HEK293T (cell line): ENCODE data around the gene BTBD9.

Experiments
- CTCF ChIA-PET: fragments of 350-600 bp; formaldehyde crosslinking; extraction: SDS; loops from one replicate; lab custom pipeline; 2021; ENCODE audit warnings: antibody characterized with exemption, inconsistent platforms; lab: Yijun Ruan, JAX
- POLR2A ChIA-PET: fragments of 350-600 bp; formaldehyde crosslinking; extraction: SDS; loops from one replicate; lab custom pipeline; 2020; ENCODE audit warnings: antibody characterized with exemption, inconsistent platforms; lab: Yijun Ruan, JAX
- DNase-seq: peaks from one replicate; pipeline ENCODE4 v3.0.0; 2012; ENCODE audit warnings: mixed read lengths; ENCODE audit errors: extremely low spot score
- ARNT ChIP-seq: fragments of 450-650 bp; IDR thresholded peaks from 2 replicates; pipeline ENCODE4 v1.6.1; 2017; ENCODE audit warnings: mild to moderate bottlenecking
- BHLHE40 ChIP-seq: fragments of 450-650 bp; IDR thresholded peaks from 2 replicates; pipeline ENCODE4 v1.6.1; 2016; ENCODE audit warnings: mild to moderate bottlenecking, moderate library complexity, borderline replicate concordance
- CTBP1 ChIP-seq: fragments of 450-650 bp; IDR thresholded peaks from 2 replicates; pipeline ENCODE4 v1.6.1; 2016; ENCODE audit warnings: borderline replicate concordance
- ELF4 ChIP-seq: fragments of 450-650 bp; IDR thresholded peaks from 2 replicates; pipeline ENCODE4 v1.6.1; 2017; ENCODE audit warnings: antibody characterized with exemption
- FOXA1 ChIP-seq: fragments of 450-650 bp; IDR thresholded peaks from 2 replicates; pipeline ENCODE4 v1.6.1; 2016; ENCODE audit warnings: mild to moderate bottlenecking
- FOXK2 ChIP-seq: fragments of 450-650 bp; IDR thresholded peaks from 2 replicates; pipeline ENCODE4 v1.6.1; 2016; ENCODE audit warnings: mild to moderate bottlenecking
- FOXM1 ChIP-seq: fragments of 450-650 bp; IDR thresholded peaks from 2 replicates; pipeline ENCODE4 v1.6.1; 2017; ENCODE audit warnings: mild to moderate bottlenecking, borderline replicate concordance
- HDGF ChIP-seq: fragments of 450-650 bp; IDR thresholded peaks from 2 replicates; pipeline ENCODE4 v1.6.1; 2017; ENCODE audit warnings: antibody characterized with exemption, borderline replicate concordance
- L3MBTL2 ChIP-seq: fragments of 450-650 bp; conservative IDR thresholded peaks from 2 replicates; pipeline ENCODE4 v1.6.1; 2016; ENCODE audit warnings: mild to moderate bottlenecking
- LEF1 ChIP-seq: fragments of 450-650 bp; IDR thresholded peaks from 2 replicates; pipeline ENCODE4 v1.6.1; 2017; ENCODE audit warnings: mild to moderate bottlenecking, borderline replicate concordance
- NFRKB ChIP-seq: fragments of 450-650 bp; IDR thresholded peaks from 2 replicates; pipeline ENCODE4 v1.6.1; 2016; ENCODE audit warnings: mild to moderate bottlenecking, moderate library complexity
- PKNOX1 ChIP-seq: fragments of 450-650 bp; IDR thresholded peaks from 2 replicates; pipeline ENCODE4 v1.6.1; 2016
- SP1 ChIP-seq: fragments of 450-650 bp; IDR thresholded peaks from 2 replicates; pipeline ENCODE4 v1.6.1; 2017
- SUZ12 ChIP-seq: fragments of 450-650 bp; IDR thresholded peaks from 2 replicates; pipeline ENCODE4 v1.6.1; 2016; ENCODE audit warnings: mild to moderate bottlenecking
- TARDBP ChIP-seq: fragments of 450-650 bp; IDR thresholded peaks from 2 replicates; pipeline ENCODE4 v1.6.1; 2016
- ZNF384 ChIP-seq: fragments of 450-650 bp; IDR thresholded peaks from 2 replicates; pipeline ENCODE4 v1.6.1; 2016

BTBD9 gene

GRCh38 chr6:38476141-38476540 lies 163.6 kb downstream of the BTBD9 start:
- CTCF ChIA-PET: no interaction called here

GRCh38 chr6:38470548-38470947 lies 169.2 kb downstream of the BTBD9 start:
- no peak for DNase-seq
- TF ChIP-seq FOXM1 (no peak), ARNT (no peak), SUZ12 (no peak), TARDBP (no peak), SP1 (no peak)
- POLR2A ChIA-PET: no interaction called here

More at GRCh38 chr6:38476141-38476540, 163.6 kb downstream of the BTBD9 start:
- DNase-seq: no peak
- TF ChIP-seq HDGF: no peak
- TF ChIP-seq SUZ12: no peak
- no peak for TF ChIP-seq FOXA1
- TF ChIP-seq SP1: no peak
- no peak for TF ChIP-seq FOXM1
- TF ChIP-seq ARNT: no peak
- no peak for TF ChIP-seq FOXK2
- no peak for TF ChIP-seq LEF1
- TF ChIP-seq L3MBTL2: no peak
- TF ChIP-seq CTBP1: no peak
- no peak for TF ChIP-seq NFRKB
- no peak for TF ChIP-seq ZNF384
- TF ChIP-seq TARDBP: no peak
- no peak for TF ChIP-seq BHLHE40
- TF ChIP-seq ELF4: no peak
- TF ChIP-seq PKNOX1: no peak
- POLR2A ChIA-PET: no interaction called here

GRCh38 chr6:38467566-38467965 lies 172.2 kb downstream of the BTBD9 start:
- CTCF ChIA-PET: interaction anchor here (0.6 kb wide), 1 partner anchor 608 kb away, joined by 7 read pairs; no protein-coding TSS in a partner anchor
- POLR2A ChIA-PET: no interaction called here
- TF ChIP-seq HDGF: no peak
- no peak for DNase-seq

More at GRCh38 chr6:38470548-38470947, 169.2 kb downstream of the BTBD9 start:
- CTCF ChIA-PET: interaction anchor here (1.1 kb wide), 1 partner anchor 10 kb away, joined by 4 read pairs; no protein-coding TSS in a partner anchor

- ChIA-PET POLR2A (no interaction called here), CTCF (no interaction called here)
- no peak for DNase-seq
- no peak for TF ChIP-seq ARNT
- no peak for TF ChIP-seq FOXK2
- TF ChIP-seq L3MBTL2: no peak
- TF ChIP-seq TARDBP: no peak
- TF ChIP-seq PKNOX1: no peak
- TF ChIP-seq HDGF: no peak
- TF ChIP-seq LEF1: no peak
- no peak for TF ChIP-seq NFRKB
- no peak for TF ChIP-seq BHLHE40
- TF ChIP-seq ZNF384: no peak
- TF ChIP-seq FOXM1: no peak
- no peak for TF ChIP-seq CTBP1
- no peak for TF ChIP-seq SUZ12
- no peak for TF ChIP-seq ELF4
- no peak for TF ChIP-seq FOXA1
- TF ChIP-seq SP1: no peak
These were observed 179.5 kb downstream of the BTBD9 start for GRCh38 chr6:38460186-38460585.

GRCh38 chr6:38459291-38459690 lies 180.4 kb downstream of the BTBD9 start:
- no peak for DNase-seq
- TF ChIP-seq BHLHE40: no peak
- no peak for TF ChIP-seq ARNT
- TF ChIP-seq FOXA1: no peak
- no peak for TF ChIP-seq HDGF
- no peak for TF ChIP-seq L3MBTL2
- no peak for TF ChIP-seq CTBP1
- ChIA-PET CTCF (interaction anchor here (0.5 kb wide), 1 partner anchor 249 kb away, joined by 3 read pairs; no protein-coding TSS in a partner anchor), POLR2A (no interaction called here)

- no peak for DNase-seq
- TF ChIP-seq L3MBTL2 (no peak), FOXA1 (no peak), TARDBP (no peak), SP1 (no peak), PKNOX1 (no peak), HDGF (no peak), ELF4 (no peak), ZNF384 (no peak), CTBP1 (no peak), NFRKB (no peak), LEF1 (no peak), ARNT (no peak), FOXM1 (no peak), FOXK2 (no peak), SUZ12 (no peak), BHLHE40 (no peak)
- ChIA-PET POLR2A (no interaction called here), CTCF (no interaction called here)
These were observed 185.9 kb downstream of the BTBD9 start for GRCh38 chr6:38453861-38454260.
